ENCODE results near the gene UBTD1. TPM values are rescaled to one million over a fixed set of nuclear protein-coding genes. Genes with fewer than 3 reads are reported as not detected.

UBTD1 gene
- total and polyA plus RNA-seq, 10 of the 15 experiments (the other 5 are each of a cell fraction or from before 2014, with no cell fraction given), result 0.04 to 1.5 (median 1.2) TPM; not detected in 1

- TF ChIP-seq ZNF217 (IDR thresholded peaks at IDR 0.05), result no peak
- TF ChIP-seq BMI1 (IDR thresholded peaks at IDR 0.05; ENCODE audit: borderline replicate concordance), result no peak
- TF ChIP-seq CHD1 (IDR thresholded peaks at IDR 0.05; ENCODE audit: low read depth, low read length), result no peak
Measured at GRCh38 chr10:97522937-97523336, 24.2 kb downstream of the UBTD1 start (continued).

GRCh38 chr10:97525086-97525485, 26.4 kb downstream of the UBTD1 start:
- DNase-seq (ENCODE audit: low read depth, low spot score) (no peak), FAIRE-seq (no peak), ATAC-seq (no peak)
- BruUV-seq (replicated peaks), result no TSS peak
- no peak overlapping the region for H3K9ac ChIP-seq (ENCODE audit: control insufficient read depth, insufficient read depth, low read length)
- H3K9me3 ChIP-seq (replicated peaks; ENCODE audit: control insufficient read depth, insufficient read depth, low read length), result no peaks in the 10 kb centered on the region
- ChIA-PET SMC1A (ENCODE audit: uncharacterized antibody, unreplicated experiment) (no interaction called here), RAD21 (ENCODE audit: unreplicated experiment) (no interaction called here), POLR2A (no interaction called here), CTCF (no interaction called here)
- H3K27me3 ChIP-seq (replicated peaks in 1 of 2; ENCODE audit: control insufficient read depth in 2 of 2, insufficient read depth in 2 of 2, low read length in 1 of 2), result peaks cover 3 to 4% of the 10 kb centered on the region in 2 experiments; a peak in 2 of 4 replicates
- H3K4me1 ChIP-seq (ENCODE audit: control insufficient read depth, insufficient read depth, low read length), result no peaks in the 10 kb centered on the region
- no peaks in the 10 kb centered on the region for H3K36me3 ChIP-seq (ENCODE audit: control insufficient read depth in 2 of 2, insufficient read depth in 2 of 2, low read length in 1 of 2)
- intact Hi-C loops (cut with micrococcal nuclease; ENCODE audit: unreplicated experiment) (no loop called here), in situ Hi-C loops (cut with MboI) (no loop called here)
- no peak overlapping the region for H3K4me3 ChIP-seq
- H2AFZ ChIP-seq (ENCODE audit: control insufficient read depth, low read depth, low read length), result no peak overlapping the region
- no peaks in the 10 kb centered on the region for H4K20me1 ChIP-seq (ENCODE audit: control insufficient read depth, insufficient read depth)
- WGBS (ENCODE audit: insufficient coverage, insufficient replicate concordance, low lambda C conversion rate, missing lambda C conversion rate), result 56% methylated on average over 5 of the region's 5 CpGs
- H3K79me2 ChIP-seq (ENCODE audit: control insufficient read depth, insufficient read depth, low read length), result no peaks in the 10 kb centered on the region
- no peak overlapping the region for H3K27ac ChIP-seq (ENCODE audit: control insufficient read depth, insufficient read depth)
- H3K4me2 ChIP-seq (ENCODE audit: control insufficient read depth, insufficient read depth), result no peak overlapping the region
- TF ChIP-seq ZBTB4 (CRISPR knock-in tag; IDR thresholded peaks at IDR 0.05), result no peak
- TF ChIP-seq RFX5 (IDR thresholded peaks at IDR 0.05; ENCODE audit: low read depth, low read length), result no peak
- no peak for TF ChIP-seq MTA2 (IDR thresholded peaks at IDR 0.05; ENCODE audit: low read depth)
- no peak for TF ChIP-seq ZNF622 (IDR thresholded peaks at IDR 0.05)

Data from GM12878 (cell line).